ENCODE results near the gene SPRR1A.

The SPRR1A gene

GRCh38 chr1:152972196-152972886, 11.5 kb upstream of the SPRR1A start:
- TF ChIP-seq CTCF (IDR thresholded peaks at IDR 0.05; ENCODE audit: low read depth, low read length) = no peak
- H3K4me3 ChIP-seq (ENCODE audit: low read depth, low read length) = no peak overlapping the region

GRCh38 chr1:152976688-152977087, 7.2 kb upstream of the SPRR1A start:
- no peak for TF ChIP-seq CTCF (IDR thresholded peaks at IDR 0.05; ENCODE audit: low read depth, low read length)
- H3K4me3 ChIP-seq (ENCODE audit: low read depth, low read length) = no peak overlapping the region

- H3K4me3 ChIP-seq (ENCODE audit: low read depth, low read length) = no peak overlapping the region
- TF ChIP-seq CTCF (IDR thresholded peaks at IDR 0.05; ENCODE audit: low read depth, low read length) = no peak
Observed at GRCh38 chr1:152977614-152978013, 6.3 kb upstream of the SPRR1A start.

DNA sequence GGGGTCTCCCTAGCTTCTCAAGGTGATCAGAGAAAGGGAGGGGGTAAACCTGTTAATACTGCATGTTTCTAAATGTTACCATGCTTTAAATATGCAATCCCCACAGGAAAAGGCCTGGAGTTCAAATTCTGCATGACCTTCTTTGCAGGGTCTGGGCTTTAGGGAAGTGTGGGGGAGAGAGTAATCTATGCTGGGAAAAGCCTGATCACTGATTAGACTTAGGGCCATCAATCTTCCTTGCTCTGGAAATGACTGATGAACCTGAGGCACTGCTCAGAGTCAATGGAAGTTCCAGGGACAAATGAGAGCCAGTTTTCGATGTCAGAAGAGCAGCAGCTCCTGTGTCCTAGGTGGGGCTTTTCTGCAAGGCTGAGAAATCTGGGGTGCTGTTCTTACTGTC, 3.2 kb upstream of the SPRR1A start:
- no peak overlapping the region for H3K4me3 ChIP-seq (ENCODE audit: low read depth, low read length)
- TF ChIP-seq CTCF (IDR thresholded peaks at IDR 0.05; ENCODE audit: low read depth, low read length) = no peak

DNA sequence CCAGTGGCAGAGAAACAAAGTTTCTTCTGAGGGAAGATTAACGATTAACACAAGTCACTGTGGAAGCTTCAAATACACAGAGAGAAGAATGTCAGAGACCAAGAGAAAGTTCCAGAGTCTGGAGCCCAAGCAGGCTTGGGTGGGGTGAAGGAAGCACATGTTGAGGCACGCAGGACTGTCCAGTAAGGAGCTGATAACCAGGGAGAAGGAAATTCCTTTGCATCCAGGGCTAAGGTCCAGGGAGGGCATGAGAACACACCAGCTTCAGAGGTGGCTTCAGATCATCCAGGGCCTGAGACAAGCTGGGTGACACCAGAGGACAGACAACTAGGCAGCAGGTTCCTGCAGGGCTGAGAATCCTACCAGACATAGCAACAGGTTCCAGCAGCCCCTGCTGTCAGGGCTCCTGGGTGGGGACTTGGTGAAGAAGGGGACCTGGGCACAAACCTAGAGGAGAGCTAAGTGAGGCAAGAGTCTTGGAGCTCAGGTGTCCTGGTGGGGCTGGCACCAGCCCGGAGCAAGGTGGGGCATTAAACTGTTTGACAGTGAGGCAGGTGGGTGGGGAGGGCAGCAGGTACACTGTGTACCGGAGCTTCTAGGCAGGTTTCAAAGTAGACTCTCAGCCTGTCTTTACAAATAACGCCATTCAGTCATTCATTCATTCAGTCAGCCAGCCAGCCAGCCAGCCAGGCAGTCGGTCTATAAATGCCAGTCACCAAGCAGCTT, 2.6 kb upstream of the SPRR1A start:
- no peak for TF ChIP-seq CTCF (IDR thresholded peaks at IDR 0.05; ENCODE audit: low read depth, low read length)
- H3K4me3 ChIP-seq (ENCODE audit: low read depth, low read length) = no peak overlapping the region

DNA sequence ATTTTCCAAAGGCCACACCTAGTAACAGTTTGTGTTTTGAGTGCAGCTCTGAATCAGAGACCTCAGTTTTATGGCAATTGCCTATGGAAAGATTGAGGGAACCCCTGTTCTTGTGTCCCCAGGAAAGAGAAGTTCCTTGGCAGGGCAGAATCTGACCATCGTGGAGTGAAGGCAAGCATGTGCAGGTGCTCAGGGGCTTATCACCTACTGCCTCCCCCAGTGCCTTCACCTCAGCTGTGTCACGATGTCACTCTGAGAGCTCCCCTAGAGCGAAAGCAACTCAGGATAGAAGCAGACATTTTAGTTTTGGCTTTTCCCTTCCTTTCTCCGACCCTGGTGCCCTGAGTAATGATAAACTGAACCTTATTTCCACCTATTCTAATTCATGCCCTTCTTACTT, 1.8 kb upstream of the SPRR1A start:
- no peak overlapping the region for H3K4me3 ChIP-seq (ENCODE audit: low read depth, low read length)
- TF ChIP-seq CTCF (IDR thresholded peaks at IDR 0.05; ENCODE audit: low read depth, low read length) = no peak

- H3K4me3 ChIP-seq (ENCODE audit: low read depth, low read length) = no peak overlapping the region
- no peak for TF ChIP-seq CTCF (IDR thresholded peaks at IDR 0.05; ENCODE audit: low read depth, low read length)
Observed at GRCh38 chr1:152983234-152983633, 647 bp upstream of the SPRR1A start.

All from WI38 (cell line).